A549 treated with AZD2906 at 1 μM for 4 hours (cell line): ENCODE measurements around the gene TXNRD2. TPM values are rescaled to one million over a fixed set of nuclear protein-coding genes. Genes with fewer than 3 reads are reported as not detected.

Source experiments
- total RNA-seq: library from RNA; stranded (reverse); fragments of 200-300 nt; extraction: Qiagen RNA extraction; gene quantifications from 5 replicates; pipeline ENCODE4 v1.2.3, GENCODE V29; 2022

TXNRD2 gene
- total RNA-seq, result 32.4 to 45.1 TPM (median 38.1 TPM) in 5 replicates

GRCh38 chr22:19941365-19942082, at the start of gene TXNRD2, which contains the start of gene COMT:
TSS of gene TXNRD2 (minus strand) at chr22:19941818. CDS start at chr22:19941803, 15 bp downstream.
TSS of gene COMT (plus strand) at chr22:19941772. CDS start at chr22:19962527, 20,755 bp downstream.

GRCh38 chr22:19854778-19855503, 86.7 kb downstream of the TXNRD2 start, which contains the start of the genes GNB1L and RTL10:
TSS of gene GNB1L (minus strand) at chr22:19854874. CDS start at chr22:19821355, 33,519 bp downstream.
TSS of gene RTL10 (minus strand) at chr22:19854874. CDS start at chr22:19852261, 2,613 bp downstream.

Other genes starting within 250 kb of the TXNRD2 start
- 7.4 to 11.5 TPM (median 10.3 TPM) in 5 replicates for gene SEPTIN5, start 227.3 kb downstream of the TXNRD2 start, total RNA-seq
- 0.75 to 2.7 TPM (median 2.1 TPM) in 5 replicates for gene GP1BB, start 218.3 kb downstream of the TXNRD2 start, total RNA-seq
- 2.6 to 4.9 TPM (median 4.4 TPM) in 5 replicates for gene TBX1, start 181.0 kb downstream of the TXNRD2 start, total RNA-seq
- 14.5 to 19.7 TPM (median 18.7 TPM) in 5 replicates for gene GNB1L, start 86.9 kb downstream of the TXNRD2 start, total RNA-seq
- gene RTL10, start 86.9 kb downstream of the TXNRD2 start, total RNA-seq, result 6.9 to 11.3 TPM (median 8.6 TPM) in 5 replicates
- gene COMT, start within 50 bp of the TXNRD2 start, total RNA-seq, result 126 to 165 TPM (median 163 TPM) in 5 replicates
- gene ARVCF, start 75.0 kb upstream of the TXNRD2 start, total RNA-seq, result 2.0 to 3.1 TPM (median 2.6 TPM) in 5 replicates
- gene TANGO2, start 79.3 kb upstream of the TXNRD2 start, total RNA-seq, result 12.5 to 13.6 TPM (median 12.9 TPM) in 5 replicates
- 17.8 to 22.1 TPM (median 19.6 TPM) in 5 replicates for gene DGCR8, start 138.4 kb upstream of the TXNRD2 start, total RNA-seq
- 237 to 298 TPM (median 288 TPM) in 5 replicates for gene RANBP1, start 174.3 kb upstream of the TXNRD2 start, total RNA-seq
- 18.6 to 29.0 TPM (median 23.4 TPM) in 5 replicates for gene TRMT2A, start 175.4 kb upstream of the TXNRD2 start, total RNA-seq
- gene ZDHHC8, start 190.0 kb upstream of the TXNRD2 start, total RNA-seq, result 22.4 to 43.4 TPM (median 34.8 TPM) in 5 replicates
- gene CCDC188, start 209.2 kb upstream of the TXNRD2 start, total RNA-seq, result not detected in 5 replicates